A549 (cell line): ENCODE results near the gene GLT1D1. TPM values are rescaled to one million over a fixed set of nuclear protein-coding genes. Genes with fewer than 3 reads are reported as not detected.

Experiments
- ATAC-seq, 2 experiments: fragments of 200-7000 bp in 1 of 2; fragments of >200 bp in 1 of 2; cut with Nextera tagmentation in 1 of 2; cut with Tn5 transposase in 1 of 2; 3 replicates each; pipeline versions ENCODE4 v1.8.0 to v1.9.1; 2018 to 2020; ENCODE audit warnings: mild to moderate bottlenecking in 1 of 2, moderate library complexity in 1 of 2
- CTCF ChIA-PET: fragments of 300-600 bp; sonication (Branson Sonifier 250); formaldehyde crosslinking; extraction: SDS; loops from one replicate; lab custom pipeline; 2021; ENCODE audit warnings: antibody characterized with exemption, inconsistent platforms; lab: Yijun Ruan, JAX
- POLR2A ChIA-PET: fragments of 350-600 bp; formaldehyde crosslinking; extraction: SDS; loops from one replicate; lab custom pipeline; 2021; ENCODE audit warnings: antibody characterized with exemption, inconsistent platforms; lab: Yijun Ruan, JAX
- DNase-seq, 2 experiments: peaks; one replicate each; pipeline versions ENCODE4 v3.0.0 to v3.0.0-alpha.2; 2011 to 2016; ENCODE audit warnings: low read depth in 1 of 2, low spot score in 1 of 2
- FAIRE-seq: peaks from 2 replicates; lab custom pipeline; 2011; peaks lifted over from hg19 to GRCh38; lab: Jason Lieb, UNC
- H3K27ac ChIP-seq, 2 experiments: fragments of >200 bp; sonication (Bioruptor Twin); formaldehyde crosslinking; 3 replicates each; pipeline ENCODE4 v1.5.1; 2016 to 2017
- H3K4me1 ChIP-seq: fragments of >200 bp; sonication (Bioruptor Twin); formaldehyde crosslinking; 3 replicates; pipeline ENCODE4 v1.6.1; 2016
- H3K4me2 ChIP-seq: fragments of >200 bp; sonication (Bioruptor Twin); formaldehyde crosslinking; 3 replicates; pipeline ENCODE4 v1.6.1; 2016
- H3K4me3 ChIP-seq: fragments of >200 bp; sonication (Bioruptor Twin); formaldehyde crosslinking; 3 replicates; pipeline ENCODE4 v1.5.1; 2016
- H3K9me3 ChIP-seq: fragments of >200 bp; sonication (Bioruptor Twin); formaldehyde crosslinking; 3 replicates; pipeline ENCODE4 v1.6.1; 2016
- BCL3 ChIP-seq: fragments of >200 bp; sonication (Bioruptor Twin); formaldehyde crosslinking; IDR thresholded peaks from 3 replicates; pipeline ENCODE4 v1.6.1; 2016
- CEBPB ChIP-seq, 2 experiments: fragments of >200 bp in 1 of 2; sonication (Bioruptor Twin) in 1 of 2; formaldehyde crosslinking in 1 of 2; IDR thresholded peaks; 2 replicates each; pipeline ENCODE4 v1.6.1; 2012 to 2016
- CHD4 ChIP-seq: fragments of 200-600 bp; sonication (generic); IDR thresholded peaks from 2 replicates; pipeline ENCODE4 v1.6.1; 2016; ENCODE audit warnings: antibody characterized with exemption, mild to moderate bottlenecking, borderline replicate concordance
- CTCF ChIP-seq: fragments of >200 bp; sonication (Bioruptor Twin); formaldehyde crosslinking; IDR thresholded peaks from 3 replicates; pipeline ENCODE4 v1.5.1; 2016
- EP300 ChIP-seq, 2 experiments: fragments of >200 bp; sonication (Bioruptor Twin); formaldehyde crosslinking; IDR thresholded peaks; 2 replicates in 1 of 2; 3 replicates in 1 of 2; pipeline ENCODE4 v1.6.1; 2016 to 2017
- HDAC2 ChIP-seq: fragments of 200-600 bp; sonication (generic); IDR thresholded peaks from 2 replicates; pipeline ENCODE4 v1.6.1; 2016
- HMGXB4 ChIP-seq: fragments of 250-450 bp; sonication (Bioruptor Pico); IDR thresholded peaks from 2 replicates; pipeline ENCODE4 v1.5.0; 2021; ENCODE audit warnings: mild to moderate bottlenecking, moderate library complexity, borderline replicate concordance
- HOXA7 ChIP-seq: fragments of 250-450 bp; sonication (Bioruptor Pico); IDR thresholded peaks from 2 replicates; pipeline ENCODE4 v1.5.0; 2020; ENCODE audit warnings: mild to moderate bottlenecking, moderate library complexity
- JUNB ChIP-seq: fragments of >200 bp; sonication (Bioruptor Twin); formaldehyde crosslinking; IDR thresholded peaks from 2 replicates; pipeline ENCODE4 v1.6.1; 2016
- MAX ChIP-seq: IDR thresholded peaks from 2 replicates; pipeline ENCODE4 v1.6.1; 2012
- NR3C1 ChIP-seq: fragments of >200 bp; sonication (Bioruptor Twin); formaldehyde crosslinking; IDR thresholded peaks from 3 replicates; pipeline ENCODE4 v1.6.1; 2017
- POLR2A ChIP-seq: IDR thresholded peaks from 2 replicates; pipeline ENCODE4 v1.6.1; 2012; ENCODE audit warnings: mild to moderate bottlenecking, low read length
- POLR2AphosphoS2 ChIP-seq: conservative IDR thresholded peaks from 2 replicates; pipeline ENCODE4 v1.6.1; 2012; ENCODE audit warnings: low read length, improper control_type of control experiment, inconsistent platforms
- SREBF2 ChIP-seq: fragments of 450-650 bp; IDR thresholded peaks from 2 replicates; pipeline ENCODE4 v1.6.1; 2014; ENCODE audit warnings: mild to moderate bottlenecking, moderate library complexity
- TFCP2L1 ChIP-seq: fragments of 250-450 bp; sonication (Bioruptor Pico); IDR thresholded peaks from 2 replicates; pipeline ENCODE4 v1.5.0; 2021; ENCODE audit warnings: mild to moderate bottlenecking
- USF2 ChIP-seq: fragments of 450-650 bp; IDR thresholded peaks from 2 replicates; pipeline ENCODE4 v1.6.1; 2014; ENCODE audit warnings: antibody characterized with exemption
- ZSCAN20 ChIP-seq: fragments of 250-450 bp; sonication (Bioruptor Pico); IDR thresholded peaks from 2 replicates; pipeline ENCODE4 v1.8.0; 2022; ENCODE audit warnings: mild to moderate bottlenecking, moderate library complexity
- WGBS: methylation state at CpG from one replicate; pipeline ENCODE4 v1.1.6; 2017; ENCODE audit errors: missing lambda C conversion rate; 5-methylcytosine and 5-hydroxymethylcytosine counted together
- polyA plus RNA-seq, 4 experiments: library from polyadenylated mRNA; depleted of rRNA in 3 of 4; stranded (reverse); fragments of >200 nt; fragmentation: RNase III in 1 of 4; extraction: RNeasy Plus Mini Kit Qiagen cat#74134 plus additional on column Dnase treatment in 1 of 4; gene quantifications; 2 replicates in 3 of 4; 3 replicates in 1 of 4; pipeline ENCODE4 v1.2.3, GENCODE V29; 2011 to 2017

Gene GLT1D1
- polyA plus RNA-seq, 2 of the 4 experiments (the other 2 are of a cell fraction): not detected

- Histone ChIP-seq H3K4me3 (no peak overlapping the region), H3K4me1 (no peaks in the 10 kb centered on the region), H3K4me2 (no peak overlapping the region), H3K27ac (no peak overlapping the region), H3K9me3 (no peaks in the 10 kb centered on the region)
- POLR2A ChIA-PET: no interaction called here
- no peak for FAIRE-seq
- no peak for ATAC-seq
- DNase-seq: no peak
- TF ChIP-seq JUNB: no peak
- no peak for TF ChIP-seq HDAC2
- 74% methylated on average over 33 of the region's 74 CpGs for WGBS
- CTCF ChIA-PET: interaction anchor here (0.6 kb wide), 1 partner anchor 262 kb away, joined by 3 read pairs; no protein-coding TSS in a partner anchor
Observed at GRCh38 chr12:128853600-128854197, 421 bp downstream of the GLT1D1 start.

GRCh38 chr12:128856035-128856790, 2.9 kb downstream of the GLT1D1 start:
- POLR2A ChIA-PET: no interaction called here
- TF ChIP-seq CEBPB (IDR thresholded peaks at IDR 0.05): no peak
- no peak for TF ChIP-seq POLR2AphosphoS2
- TF ChIP-seq HOXA7 (CRISPR knock-in tag): no peak
- TF ChIP-seq NR3C1: no peak
- no peak for TF ChIP-seq SREBF2
- TF ChIP-seq CHD4: no peak
- TF ChIP-seq HDAC2: no peak
- TF ChIP-seq EP300 (IDR thresholded peaks at IDR 0.05): no peak
- no peak for TF ChIP-seq CTCF
- TF ChIP-seq BCL3: no peak
- TF ChIP-seq HMGXB4 (CRISPR knock-in tag): no peak
- TF ChIP-seq ZSCAN20 (CRISPR knock-in tag): no peak
- no peak for TF ChIP-seq USF2
- no peak for TF ChIP-seq TFCP2L1
- no peak for TF ChIP-seq MAX
- no peak for TF ChIP-seq POLR2A
- Histone ChIP-seq H3K4me2 (no peak overlapping the region), H3K4me3 (no peak overlapping the region), H3K4me1 (no peaks in the 10 kb centered on the region), H3K9me3 (no peaks in the 10 kb centered on the region), H3K27ac (no peak overlapping the region)
- CTCF ChIA-PET: no interaction called here
- WGBS: 20% methylated on average over 9 of the region's 9 CpGs
- FAIRE-seq (no peak), ATAC-seq (no peak), DNase-seq (no peak)

GRCh38 chr12:128856791-128857078, 3.5 kb downstream of the GLT1D1 start:
- H3K27ac ChIP-seq: no peak overlapping the region
- WGBS: 50% methylated on average over 7 of the region's 7 CpGs
- POLR2A ChIA-PET: no interaction called here
- H3K4me3 ChIP-seq: no peak overlapping the region
- H3K4me2 ChIP-seq: no peak overlapping the region
- FAIRE-seq (no peak), ATAC-seq (no peak), DNase-seq (no peak)
- H3K9me3 ChIP-seq: no peaks in the 10 kb centered on the region
- H3K4me1 ChIP-seq: no peaks in the 10 kb centered on the region
- CTCF ChIA-PET: no interaction called here
- TF ChIP-seq POLR2AphosphoS2: no peak
